ENCODE measurements around the gene MSLN. TPM values are rescaled to one million over a fixed set of nuclear protein-coding genes. Genes with fewer than 3 reads are reported as not detected.

The MSLN gene
- polyA plus RNA-seq, 1 of the 3 experiments (the other 2 are of a cell fraction) = 0.02 TPM

DNA sequence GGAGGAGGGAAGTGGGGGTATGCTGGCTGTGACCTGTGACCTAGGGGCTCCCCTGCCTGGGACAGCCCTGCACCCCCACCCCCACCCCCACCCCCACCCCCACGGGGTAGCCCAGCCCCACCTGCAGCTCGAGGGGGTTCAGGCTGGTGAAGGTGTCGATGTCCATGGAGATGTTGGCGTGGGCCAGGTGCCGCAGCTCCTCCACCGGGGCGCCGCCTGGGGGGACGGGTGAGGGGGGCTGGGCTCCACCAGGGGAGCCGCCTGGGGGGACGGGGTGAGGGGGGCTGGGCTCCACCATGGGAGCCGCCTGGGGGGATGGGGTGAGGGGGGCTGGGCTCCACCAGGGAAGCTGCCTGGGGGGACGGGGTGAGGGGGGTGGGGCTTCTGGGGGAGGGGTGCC lies 9.9 kb downstream of the MSLN start:
- DNase-seq = no peak
- H3K36me3 ChIP-seq (replicated peaks in 1 of 2; ENCODE audit: control insufficient read depth in 1 of 2, insufficient read depth in 2 of 2, low read length in 1 of 2) = no peaks in the 10 kb centered on the region
- no peak overlapping the region for H3K4me3 ChIP-seq (ENCODE audit: low read depth in 2 of 2, low read length in 1 of 2)
- no peaks in the 10 kb centered on the region for H4K20me1 ChIP-seq (ENCODE audit: insufficient read depth)
- no peaks in the 10 kb centered on the region for H3K9me3 ChIP-seq
- no peak overlapping the region for H3K4me2 ChIP-seq
- H3K4me1 ChIP-seq (ENCODE audit: control insufficient read depth in 1 of 2, insufficient read depth in 2 of 2, low read depth in 1 of 2, low read length in 1 of 2) = no peaks in the 10 kb centered on the region
- ChIA-PET CTCF (interaction anchor here (1.4 to 1.8 kb wide), 2 partner anchors 15 to 59 kb away, joined by 4 to 10 read pairs; no protein-coding TSS in a partner anchor), POLR2A (no interaction called here)
- no peak overlapping the region for H3K27ac ChIP-seq (ENCODE audit: low read depth in 2 of 2, low read length in 1 of 2)
- no peak overlapping the region for H2AFZ ChIP-seq (ENCODE audit: low read depth)
- H3K27me3 ChIP-seq (ENCODE audit: insufficient read depth) = no peaks in the 10 kb centered on the region
- 38% methylated on average over 13 of the region's 13 CpGs for WGBS (ENCODE audit: low lambda C conversion rate)
- no peaks in the 10 kb centered on the region for H3K9me2 ChIP-seq
- H3K9ac ChIP-seq = no peak overlapping the region
- H3K79me2 ChIP-seq (ENCODE audit: insufficient read depth) = no peaks in the 10 kb centered on the region
- TF ChIP-seq SIN3A (IDR thresholded peaks at IDR 0.05; ENCODE audit: borderline replicate concordance, low read depth, low read length) (no peak), RCOR1 (IDR thresholded peaks at IDR 0.05; ENCODE audit: low read length) (no peak), TAF1 (IDR thresholded peaks at IDR 0.05; ENCODE audit: borderline replicate concordance, low read depth, low read length) (no peak), RXRA (IDR thresholded peaks at IDR 0.05; ENCODE audit: borderline replicate concordance, low read depth) (no peak), EZH2phosphoT487 (IDR thresholded peaks at IDR 0.05; ENCODE audit: borderline replicate concordance, low read depth) (no peak), GABPA (IDR thresholded peaks at IDR 0.05; ENCODE audit: low read depth) (no peak), TCF12 (IDR thresholded peaks at IDR 0.05) (no peak), GATA2 (CRISPR knock-in tag; IDR thresholded peaks at IDR 0.05) (no peak), JUND (IDR thresholded peaks at IDR 0.05) (no peak), NFIC (IDR thresholded peaks at IDR 0.05; ENCODE audit: borderline replicate concordance) (no peak), FOSL2 (IDR thresholded peaks at IDR 0.05; ENCODE audit: borderline replicate concordance, low read depth) (no peak)
- TF ChIP-seq, protein P1, sequence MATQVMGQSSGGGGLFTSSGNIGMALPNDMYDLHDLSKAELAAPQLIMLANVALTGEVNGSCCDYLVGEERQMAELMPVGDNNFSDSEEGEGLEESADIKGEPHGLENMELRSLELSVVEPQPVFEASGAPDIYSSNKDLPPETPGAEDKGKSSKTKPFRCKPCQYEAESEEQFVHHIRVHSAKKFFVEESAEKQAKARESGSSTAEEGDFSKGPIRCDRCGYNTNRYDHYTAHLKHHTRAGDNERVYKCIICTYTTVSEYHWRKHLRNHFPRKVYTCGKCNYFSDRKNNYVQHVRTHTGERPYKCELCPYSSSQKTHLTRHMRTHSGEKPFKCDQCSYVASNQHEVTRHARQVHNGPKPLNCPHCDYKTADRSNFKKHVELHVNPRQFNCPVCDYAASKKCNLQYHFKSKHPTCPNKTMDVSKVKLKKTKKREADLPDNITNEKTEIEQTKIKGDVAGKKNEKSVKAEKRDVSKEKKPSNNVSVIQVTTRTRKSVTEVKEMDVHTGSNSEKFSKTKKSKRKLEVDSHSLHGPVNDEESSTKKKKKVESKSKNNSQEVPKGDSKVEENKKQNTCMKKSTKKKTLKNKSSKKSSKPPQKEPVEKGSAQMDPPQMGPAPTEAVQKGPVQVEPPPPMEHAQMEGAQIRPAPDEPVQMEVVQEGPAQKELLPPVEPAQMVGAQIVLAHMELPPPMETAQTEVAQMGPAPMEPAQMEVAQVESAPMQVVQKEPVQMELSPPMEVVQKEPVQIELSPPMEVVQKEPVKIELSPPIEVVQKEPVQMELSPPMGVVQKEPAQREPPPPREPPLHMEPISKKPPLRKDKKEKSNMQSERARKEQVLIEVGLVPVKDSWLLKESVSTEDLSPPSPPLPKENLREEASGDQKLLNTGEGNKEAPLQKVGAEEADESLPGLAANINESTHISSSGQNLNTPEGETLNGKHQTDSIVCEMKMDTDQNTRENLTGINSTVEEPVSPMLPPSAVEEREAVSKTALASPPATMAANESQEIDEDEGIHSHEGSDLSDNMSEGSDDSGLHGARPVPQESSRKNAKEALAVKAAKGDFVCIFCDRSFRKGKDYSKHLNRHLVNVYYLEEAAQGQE (IDR thresholded peaks at IDR 0.05; ENCODE audit: low read depth, low read length) = no peak
- TF ChIP-seq, protein P2, sequence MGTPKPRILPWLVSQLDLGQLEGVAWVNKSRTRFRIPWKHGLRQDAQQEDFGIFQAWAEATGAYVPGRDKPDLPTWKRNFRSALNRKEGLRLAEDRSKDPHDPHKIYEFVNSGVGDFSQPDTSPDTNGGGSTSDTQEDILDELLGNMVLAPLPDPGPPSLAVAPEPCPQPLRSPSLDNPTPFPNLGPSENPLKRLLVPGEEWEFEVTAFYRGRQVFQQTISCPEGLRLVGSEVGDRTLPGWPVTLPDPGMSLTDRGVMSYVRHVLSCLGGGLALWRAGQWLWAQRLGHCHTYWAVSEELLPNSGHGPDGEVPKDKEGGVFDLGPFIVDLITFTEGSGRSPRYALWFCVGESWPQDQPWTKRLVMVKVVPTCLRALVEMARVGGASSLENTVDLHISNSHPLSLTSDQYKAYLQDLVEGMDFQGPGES (IDR thresholded peaks at IDR 0.05; ENCODE audit: low read depth, low read length) = no peak
- TF ChIP-seq, protein P3, sequence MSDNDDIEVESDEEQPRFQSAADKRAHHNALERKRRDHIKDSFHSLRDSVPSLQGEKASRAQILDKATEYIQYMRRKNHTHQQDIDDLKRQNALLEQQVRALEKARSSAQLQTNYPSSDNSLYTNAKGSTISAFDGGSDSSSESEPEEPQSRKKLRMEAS (IDR thresholded peaks at IDR 0.05; ENCODE audit: low read depth) = no peak
- H3F3A ChIP-seq (replicated peaks; ENCODE audit: insufficient read depth) = no peaks in the 10 kb centered on the region
